ENCODE data around the gene EXTL2.
"Not testable (repeated sequence)": the region's sequence is repeated elsewhere in the genome, so short reads cannot be mapped to it uniquely, and the experiment has no call there.

EXTL2 gene

GRCh38 chr1:100894603-100895539 lies at the start of gene EXTL2:
Gene EXTL2, minus strand, starts transcription at chr1:100894842. Its CDS starts 6,085 bp downstream, at chr1:100888757.
- peak; percentile 82 for DNase-seq

GRCh38 chr1:100943533-100943932 lies 48.9 kb upstream of the EXTL2 start:
- no peak for DNase-seq

GRCh38 chr1:100942304-100943046 lies 47.8 kb upstream of the EXTL2 start:
- DNase-seq, result no peak

GRCh38 chr1:100941580-100942216 lies 47.1 kb upstream of the EXTL2 start:
- DNase-seq, result no peak

GRCh38 chr1:100941098-100941527 lies 46.5 kb upstream of the EXTL2 start:
- DNase-seq, result no peak

GRCh38 chr1:100936194-100936967 lies 41.7 kb upstream of the EXTL2 start:
- DNase-seq, result no peak

- DNase-seq, result not testable (repeated sequence)
Measured at GRCh38 chr1:100933555-100933954, 38.9 kb upstream of the EXTL2 start.

GRCh38 chr1:100931716-100932115 lies 37.1 kb upstream of the EXTL2 start:
- no peak for DNase-seq

- no peak for DNase-seq
Measured at GRCh38 chr1:100930494-100930893, 35.9 kb upstream of the EXTL2 start.

- DNase-seq, result no peak
Measured at GRCh38 chr1:100928128-100928527, 33.5 kb upstream of the EXTL2 start.

- no peak for DNase-seq
Measured at GRCh38 chr1:100927276-100927675, 32.6 kb upstream of the EXTL2 start.

GRCh38 chr1:100926240-100926639 lies 31.6 kb upstream of the EXTL2 start:
- no peak for DNase-seq

GRCh38 chr1:100924991-100925390 lies 30.3 kb upstream of the EXTL2 start:
- DNase-seq, result no peak

GRCh38 chr1:100924212-100924611 lies 29.6 kb upstream of the EXTL2 start:
- DNase-seq, result no peak

GRCh38 chr1:100921110-100921706 lies 26.6 kb upstream of the EXTL2 start:
- peak; percentile 39 for DNase-seq

- no peak for DNase-seq
Measured at GRCh38 chr1:100912019-100912418, 17.4 kb upstream of the EXTL2 start.

GRCh38 chr1:100909018-100909417 lies 14.4 kb upstream of the EXTL2 start:
- no peak for DNase-seq

GRCh38 chr1:100907887-100908286 lies 13.2 kb upstream of the EXTL2 start:
- no peak for DNase-seq

- no peak for DNase-seq
Measured at GRCh38 chr1:100905181-100905580, 10.5 kb upstream of the EXTL2 start.

- no peak for DNase-seq
Measured at GRCh38 chr1:100904528-100904927, 9.9 kb upstream of the EXTL2 start.

- DNase-seq, result no peak
Measured at GRCh38 chr1:100903777-100904176, 9.1 kb upstream of the EXTL2 start.

- DNase-seq, result no peak
Measured at GRCh38 chr1:100902365-100902764, 7.7 kb upstream of the EXTL2 start.
